HG03103 (cell line): ENCODE results near the gene TGM2.
"Not testable (repeated sequence)": the region's sequence is repeated elsewhere in the genome, so short reads cannot be mapped to it uniquely, and the experiment has no call there.

Source experiments
- ATAC-seq: cut with Tn5 transposase; IDR thresholded peaks from one replicate; pipeline ENCODE4 v1.9.1; 2021; ENCODE audit warnings: low read depth; ENCODE audit not compliant: unreplicated experiment

TGM2 gene

DNA sequence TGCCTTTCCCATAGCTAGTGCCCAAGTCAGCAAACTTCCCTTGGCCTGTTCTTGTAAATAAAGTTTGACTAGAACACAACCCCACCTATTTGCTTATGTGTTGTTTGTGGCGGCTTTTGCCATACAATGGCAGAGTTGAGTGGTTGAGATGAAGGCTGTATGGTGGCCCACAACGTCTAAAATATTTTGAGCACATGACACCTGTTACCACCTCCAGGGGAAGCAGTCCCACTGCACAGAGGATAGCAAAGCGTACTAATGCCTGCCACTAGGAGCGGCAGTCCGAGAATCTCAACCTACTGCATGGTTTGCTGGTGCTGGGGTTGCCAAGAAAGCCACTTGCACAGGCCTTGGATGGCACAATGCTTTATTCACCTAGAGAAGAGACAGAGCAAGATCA, 58.6 kb downstream of the TGM2 start:
- ATAC-seq, result no peak

DNA sequence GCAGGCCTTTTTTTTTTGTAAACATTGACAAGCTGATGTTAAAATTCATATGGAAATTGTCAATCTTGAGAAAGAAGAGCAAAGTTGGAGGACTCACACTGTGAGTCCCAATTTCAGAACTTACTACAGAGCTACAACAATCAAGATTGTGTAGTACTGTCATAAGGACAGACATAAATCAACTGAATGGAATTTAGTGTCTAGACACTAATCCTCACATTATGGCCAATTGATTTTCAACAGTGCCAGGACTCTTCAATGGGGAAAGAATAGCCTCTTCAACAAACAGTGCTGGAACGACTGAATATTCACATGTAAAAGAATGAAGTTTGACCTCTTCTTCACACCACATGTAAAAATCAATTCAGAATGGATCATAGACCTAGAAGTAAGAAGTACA, 60.8 kb downstream of the TGM2 start:
- ATAC-seq, result no peak

DNA sequence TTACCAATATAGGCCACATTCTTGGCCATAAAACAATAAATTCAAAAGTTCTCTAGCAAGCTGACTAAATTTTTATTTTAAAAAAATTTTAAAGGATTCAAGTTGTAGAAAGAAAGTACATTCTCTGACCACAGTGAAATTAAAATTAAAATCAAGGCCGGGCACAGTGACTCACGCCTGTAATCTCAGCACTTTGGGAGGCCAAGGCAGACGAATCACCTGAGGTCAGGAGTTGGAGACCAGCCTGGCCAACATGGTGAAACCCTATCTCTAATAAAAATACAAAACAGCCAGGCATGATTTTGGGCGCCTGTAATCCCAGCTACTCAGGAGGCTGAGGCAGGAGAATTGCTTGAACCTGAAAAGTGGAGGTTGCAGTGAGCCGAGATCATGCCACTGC, 62.9 kb downstream of the TGM2 start:
- not testable (repeated sequence) for ATAC-seq

DNA sequence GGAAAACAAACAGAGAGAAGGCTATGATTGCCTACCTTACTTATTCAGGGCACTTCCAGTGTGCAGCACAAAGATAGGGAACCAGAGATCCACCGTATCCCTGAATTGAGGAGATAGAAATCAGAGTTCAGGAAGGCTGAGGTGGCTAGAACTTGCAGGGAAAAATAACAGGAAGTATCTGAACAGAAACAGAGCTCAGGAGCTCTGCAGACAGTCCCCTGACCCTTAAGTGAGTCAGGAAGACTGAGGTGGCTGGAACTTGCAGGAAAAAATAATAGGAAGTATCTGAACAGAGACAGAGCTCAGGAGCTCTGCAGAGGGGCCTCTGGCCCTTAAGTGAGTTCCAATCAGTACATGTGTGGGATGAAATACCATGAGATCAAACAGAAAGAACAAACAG, 66.1 kb downstream of the TGM2 start:
- ATAC-seq, result no peak

DNA sequence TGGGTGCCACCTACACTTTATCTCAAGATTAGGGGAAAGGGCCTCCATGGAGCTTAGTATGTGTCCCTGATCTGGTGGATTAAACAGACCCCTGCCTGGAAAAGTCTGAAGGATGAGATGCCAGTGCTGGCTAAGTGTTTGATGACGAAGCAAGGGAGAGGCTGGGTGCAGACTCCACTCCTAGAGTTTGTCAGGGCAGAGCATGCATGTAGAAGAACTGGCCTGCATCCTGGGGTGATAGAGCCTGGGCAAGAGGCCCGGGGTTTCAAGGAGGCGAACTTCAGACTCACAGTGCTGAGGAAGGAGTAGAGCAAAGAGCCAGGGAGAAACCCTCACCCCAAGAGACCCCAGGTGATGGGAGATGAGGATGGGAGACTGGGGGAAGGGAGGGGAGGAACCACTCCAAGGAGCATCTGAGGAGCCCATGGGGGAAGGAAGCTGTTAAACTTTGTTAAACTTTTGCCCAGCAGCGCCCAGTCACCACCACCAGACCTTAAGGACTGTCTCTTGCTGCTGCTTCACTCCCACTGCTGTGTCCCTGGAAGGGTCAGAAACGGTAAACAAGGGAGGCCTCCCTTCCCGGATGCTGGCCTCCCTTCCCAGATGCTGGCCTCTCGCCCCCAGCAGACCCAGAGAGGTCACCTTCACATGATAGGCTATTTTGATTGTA, 69.9 kb downstream of the TGM2 start:
- ATAC-seq, result no peak

GRCh38 chr20:38094373-38094891, 70.6 kb downstream of the TGM2 start:
- peak; percentile 67 for ATAC-seq

DNA sequence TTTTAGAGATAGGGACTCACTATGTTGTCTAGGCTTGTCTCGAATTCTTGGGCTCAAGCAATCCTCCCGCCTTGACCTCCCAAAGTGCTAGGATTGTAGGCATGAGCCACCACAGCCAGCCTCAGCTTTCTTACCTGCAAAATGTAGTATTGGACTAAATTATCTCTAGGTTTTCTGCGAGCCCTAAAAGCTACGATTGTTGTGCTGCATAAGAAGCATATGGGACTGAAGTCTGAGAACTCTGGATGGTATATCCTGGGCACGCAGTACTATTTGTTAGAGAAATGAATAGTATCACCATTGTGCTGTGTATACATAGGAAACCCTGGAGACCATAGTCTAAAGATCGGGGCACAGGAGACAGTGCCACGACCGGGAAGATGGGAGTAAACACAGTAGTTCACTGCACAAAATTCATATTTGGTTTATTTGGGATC, 71.4 kb downstream of the TGM2 start:
- ATAC-seq, result no peak

- ATAC-seq, result no peak
Measured at GRCh38 chr20:38092915-38093314, 72.2 kb downstream of the TGM2 start.

GRCh38 chr20:38092260-38092857, 72.7 kb downstream of the TGM2 start:
- no peak for ATAC-seq

DNA sequence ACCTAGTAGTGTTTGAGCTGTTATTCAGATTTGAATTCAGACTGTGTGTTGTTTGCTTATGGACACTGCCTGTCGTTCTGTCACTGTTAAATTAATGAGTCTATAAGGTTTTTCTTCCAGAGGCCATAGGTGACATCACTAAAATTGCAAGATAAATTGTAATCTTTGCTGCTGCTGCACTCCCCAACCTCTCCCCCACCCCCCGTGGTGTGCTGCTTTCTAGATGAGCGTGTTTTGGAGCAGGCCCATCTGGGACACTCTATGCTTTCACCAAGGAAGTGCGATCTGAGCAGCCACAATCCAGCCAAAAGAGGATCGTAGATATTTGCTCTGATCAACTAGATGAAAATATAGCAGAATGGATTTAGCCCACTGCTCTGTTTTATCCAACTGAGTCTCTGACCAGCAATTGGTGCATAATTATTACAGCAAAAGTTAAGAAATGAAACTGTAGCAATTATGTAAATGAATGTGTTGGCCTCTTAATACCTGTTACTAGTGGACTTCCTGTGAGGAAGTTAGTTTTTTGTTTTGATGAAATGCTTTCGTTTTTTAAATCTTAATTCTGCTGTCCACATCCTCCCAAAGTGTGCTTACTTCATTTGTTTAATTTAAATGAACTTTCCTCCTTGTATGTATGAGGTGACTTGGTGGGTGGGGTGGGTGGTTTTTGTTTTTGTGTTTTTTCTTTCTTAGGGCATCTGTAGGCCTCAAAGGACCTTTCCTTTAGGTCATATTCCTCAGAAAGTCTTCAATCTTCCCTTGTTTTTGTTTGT, 73.4 kb downstream of the TGM2 start:
- ATAC-seq, result no peak

GRCh38 chr20:38090061-38090460, 75.0 kb downstream of the TGM2 start:
- ATAC-seq, result no peak

- no peak for ATAC-seq
Measured at GRCh38 chr20:38089500-38089899, 75.6 kb downstream of the TGM2 start.

DNA sequence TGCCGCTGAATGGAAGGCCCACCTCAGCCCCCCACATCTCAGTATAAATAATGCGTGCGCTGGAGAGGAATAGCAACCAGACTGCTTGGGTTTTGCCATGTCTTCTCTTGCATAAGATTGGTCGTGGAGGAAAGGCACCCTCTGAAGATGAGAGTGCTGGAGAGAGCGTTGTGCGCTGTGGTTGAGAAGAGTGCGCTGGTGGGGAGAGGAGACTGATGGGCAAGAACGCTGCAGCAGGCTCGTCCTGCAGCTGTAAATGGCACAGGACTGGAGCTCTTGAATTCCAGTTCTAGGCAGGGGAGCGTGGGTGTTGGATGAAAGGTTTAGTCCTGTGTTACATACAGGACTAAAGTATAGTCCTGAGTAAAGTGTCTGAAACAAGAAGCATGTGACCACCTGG, 80.0 kb downstream of the TGM2 start:
- ATAC-seq, result no peak

DNA sequence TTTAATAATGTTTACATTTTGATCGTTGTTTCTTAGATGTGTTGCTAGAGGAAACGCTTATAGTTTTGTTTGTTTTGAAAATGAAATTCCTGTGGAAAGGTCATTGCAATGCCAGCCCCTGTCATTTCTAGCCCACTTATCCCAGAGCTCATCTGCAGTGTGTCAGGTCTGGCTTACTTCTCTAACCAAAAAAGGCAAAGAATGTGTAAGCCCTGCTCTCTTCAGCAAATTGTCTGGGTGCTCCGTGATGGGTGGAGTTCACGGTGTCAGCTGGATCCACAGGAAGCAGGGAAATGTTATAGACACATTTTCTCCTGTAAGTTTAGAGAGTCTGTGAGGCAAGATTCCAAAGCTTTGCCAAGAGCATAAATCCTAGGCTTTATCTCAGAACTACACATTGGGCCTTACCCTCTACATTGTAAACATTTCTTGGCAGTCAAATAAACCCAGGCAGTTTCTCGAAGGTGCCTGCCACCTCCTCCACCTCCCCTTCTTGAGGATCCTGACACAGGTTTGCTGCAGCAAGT, 80.6 kb downstream of the TGM2 start:
- ATAC-seq, result no peak

- no peak for ATAC-seq
Measured at GRCh38 chr20:38083338-38084048, 81.6 kb downstream of the TGM2 start.

DNA sequence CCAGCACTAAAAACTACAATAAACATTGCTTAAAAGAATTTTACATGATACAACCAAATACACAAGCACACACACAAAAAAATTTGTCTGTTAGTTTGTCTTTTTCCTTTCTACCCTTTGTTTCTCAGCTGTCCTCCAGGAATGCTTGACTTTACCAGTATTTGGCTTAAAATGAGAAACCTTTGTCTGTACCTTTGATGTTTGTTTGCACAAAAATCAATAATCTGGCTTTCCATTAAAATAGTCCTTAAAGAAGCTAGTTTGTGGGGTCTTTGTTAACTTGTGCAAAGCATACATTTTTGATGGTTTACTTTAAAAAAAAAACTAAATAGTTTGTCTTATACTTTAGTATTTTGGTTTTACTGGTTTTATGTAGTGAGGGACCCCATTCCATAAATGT, 82.2 kb downstream of the TGM2 start:
- ATAC-seq, result no peak

DNA sequence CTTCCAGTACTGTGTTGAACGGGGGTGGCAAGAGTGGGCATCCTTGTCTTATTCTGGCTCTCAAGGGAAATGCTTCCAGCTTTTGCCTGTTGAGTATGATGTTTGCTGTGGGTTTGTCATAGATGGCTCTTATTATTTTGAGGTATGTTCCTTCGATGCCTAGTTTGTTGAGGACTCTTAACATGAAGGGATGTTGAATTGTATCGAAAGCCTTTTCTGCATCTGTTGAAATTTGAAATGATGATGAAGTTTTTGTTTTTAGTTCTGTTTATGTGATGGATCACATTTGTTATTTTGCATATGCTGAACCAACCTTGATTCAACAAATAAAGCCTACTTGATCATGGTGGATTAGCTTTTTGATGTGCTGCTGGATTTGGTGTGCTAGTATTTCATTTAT, 83.5 kb downstream of the TGM2 start:
- no peak for ATAC-seq

- ATAC-seq, result no peak
Measured at GRCh38 chr20:38079353-38079752, 85.7 kb downstream of the TGM2 start.

DNA sequence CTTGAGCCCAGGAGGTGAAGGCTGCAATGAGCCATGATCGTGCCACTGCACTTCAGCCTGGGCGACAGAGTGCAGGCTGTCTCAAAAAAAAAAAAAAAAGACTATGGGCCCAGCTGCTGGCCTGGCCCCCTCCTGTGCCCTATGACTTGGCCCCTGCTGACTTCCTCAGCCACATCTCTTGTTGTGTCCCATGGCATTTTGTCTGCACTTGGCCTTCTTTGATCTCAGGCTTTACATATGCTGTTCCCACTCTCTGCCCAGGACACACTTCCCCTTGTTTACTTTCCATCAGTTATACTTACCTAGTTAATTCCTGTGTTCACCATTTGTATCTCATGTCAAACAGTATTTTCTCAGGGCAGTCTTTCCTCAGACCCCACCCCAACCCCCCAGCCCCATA, 87.0 kb downstream of the TGM2 start:
- no peak for ATAC-seq
